OCI-LY1 (cell line): ENCODE results near the gene DCTN4.

Experiments used
- CTCF ChIP-seq: fragments of 200-600 bp; sonication (generic), shearing (Covaris generic); IDR thresholded peaks from 2 replicates; pipeline ENCODE4 v1.5.1; 2017; ENCODE audit warnings: mild to moderate bottlenecking, antibody characterized with exemption, low read length, moderate library complexity, mixed read lengths
- EZH2 ChIP-seq: fragments of 200-600 bp; sonication (generic), shearing (Covaris generic); IDR thresholded peaks from 2 replicates; pipeline ENCODE4 v1.8.0; 2017; ENCODE audit warnings: borderline replicate concordance, mixed run types, mild to moderate bottlenecking, antibody characterized with exemption, low read length, moderate library complexity, mixed read lengths

- TF ChIP-seq CTCF (no peak), EZH2 (no peak)
Observed at GRCh38 chr5:150738862-150739261, 20.0 kb downstream of the DCTN4 start.
